ENCODE data around the gene HCK.

DNA sequence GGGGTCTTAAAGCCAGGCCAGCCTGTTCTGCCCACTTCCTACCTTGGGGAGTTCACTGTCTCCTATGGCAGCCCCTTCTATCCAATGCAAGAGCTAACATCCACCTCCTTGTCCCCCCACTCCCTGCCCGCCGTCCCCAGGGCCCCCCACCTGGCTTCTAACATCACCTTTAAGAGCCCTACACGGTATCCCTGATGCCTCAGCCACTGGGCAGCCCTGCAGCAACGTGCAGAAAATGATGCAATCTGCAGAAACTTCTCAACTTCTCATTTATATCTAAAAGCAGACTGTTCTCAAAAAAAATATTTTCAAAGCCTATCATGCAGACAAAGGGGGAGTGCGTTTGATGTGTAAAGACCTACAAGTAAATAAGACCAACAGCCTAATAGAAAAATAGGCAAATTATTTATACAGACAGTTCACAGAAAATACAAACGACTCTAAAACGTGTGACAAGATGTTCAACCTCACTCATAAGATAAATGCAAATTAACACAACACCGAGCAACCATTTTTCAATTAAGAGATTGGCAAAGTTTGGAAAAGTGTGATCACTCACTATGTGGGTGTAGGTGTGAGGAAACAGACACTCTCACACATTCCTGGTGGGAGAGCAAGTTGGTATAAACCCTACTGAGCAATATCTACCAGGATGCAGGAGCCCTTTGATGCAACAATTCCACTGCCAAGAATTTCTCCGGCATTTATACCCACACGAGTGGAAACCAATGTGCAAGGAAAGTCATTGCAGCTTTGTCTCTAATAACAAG lies 15.1 kb upstream of the HCK start:
- TF ChIP-seq, protein P1, sequence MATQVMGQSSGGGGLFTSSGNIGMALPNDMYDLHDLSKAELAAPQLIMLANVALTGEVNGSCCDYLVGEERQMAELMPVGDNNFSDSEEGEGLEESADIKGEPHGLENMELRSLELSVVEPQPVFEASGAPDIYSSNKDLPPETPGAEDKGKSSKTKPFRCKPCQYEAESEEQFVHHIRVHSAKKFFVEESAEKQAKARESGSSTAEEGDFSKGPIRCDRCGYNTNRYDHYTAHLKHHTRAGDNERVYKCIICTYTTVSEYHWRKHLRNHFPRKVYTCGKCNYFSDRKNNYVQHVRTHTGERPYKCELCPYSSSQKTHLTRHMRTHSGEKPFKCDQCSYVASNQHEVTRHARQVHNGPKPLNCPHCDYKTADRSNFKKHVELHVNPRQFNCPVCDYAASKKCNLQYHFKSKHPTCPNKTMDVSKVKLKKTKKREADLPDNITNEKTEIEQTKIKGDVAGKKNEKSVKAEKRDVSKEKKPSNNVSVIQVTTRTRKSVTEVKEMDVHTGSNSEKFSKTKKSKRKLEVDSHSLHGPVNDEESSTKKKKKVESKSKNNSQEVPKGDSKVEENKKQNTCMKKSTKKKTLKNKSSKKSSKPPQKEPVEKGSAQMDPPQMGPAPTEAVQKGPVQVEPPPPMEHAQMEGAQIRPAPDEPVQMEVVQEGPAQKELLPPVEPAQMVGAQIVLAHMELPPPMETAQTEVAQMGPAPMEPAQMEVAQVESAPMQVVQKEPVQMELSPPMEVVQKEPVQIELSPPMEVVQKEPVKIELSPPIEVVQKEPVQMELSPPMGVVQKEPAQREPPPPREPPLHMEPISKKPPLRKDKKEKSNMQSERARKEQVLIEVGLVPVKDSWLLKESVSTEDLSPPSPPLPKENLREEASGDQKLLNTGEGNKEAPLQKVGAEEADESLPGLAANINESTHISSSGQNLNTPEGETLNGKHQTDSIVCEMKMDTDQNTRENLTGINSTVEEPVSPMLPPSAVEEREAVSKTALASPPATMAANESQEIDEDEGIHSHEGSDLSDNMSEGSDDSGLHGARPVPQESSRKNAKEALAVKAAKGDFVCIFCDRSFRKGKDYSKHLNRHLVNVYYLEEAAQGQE (IDR thresholded peaks at IDR 0.05; ENCODE audit: insufficient read depth in 1 of 2, low read depth in 2 of 2, low read length in 2 of 2) = no peak
- TF ChIP-seq POLR2AphosphoS5 (IDR thresholded peaks at IDR 0.05; ENCODE audit: low read depth, low read length) (no peak), TAF1 (IDR thresholded peaks at IDR 0.05; ENCODE audit: borderline replicate concordance, insufficient read depth, low read length) (no peak)

All from PFSK-1 (cell line).